HG03280 (cell line): Measurements from ENCODE around the gene HM13.
A peak's percentile ranks its signal among the peaks of the same experiment; 100 is the strongest.
"Not testable (repeated sequence)": the region's sequence is repeated elsewhere in the genome, so short reads cannot be mapped to it uniquely, and the experiment has no call there.

ENCODE experiments used
- ATAC-seq: cut with Tn5 transposase; IDR thresholded peaks from one replicate; pipeline ENCODE4 v1.9.1; 2021; ENCODE audit warnings: mild to moderate bottlenecking, moderate library complexity; ENCODE audit not compliant: unreplicated experiment

HM13 gene

GRCh38 chr20:31497838-31498540 lies 16.3 kb upstream of the HM13 start:
- no peak for ATAC-seq

DNA sequence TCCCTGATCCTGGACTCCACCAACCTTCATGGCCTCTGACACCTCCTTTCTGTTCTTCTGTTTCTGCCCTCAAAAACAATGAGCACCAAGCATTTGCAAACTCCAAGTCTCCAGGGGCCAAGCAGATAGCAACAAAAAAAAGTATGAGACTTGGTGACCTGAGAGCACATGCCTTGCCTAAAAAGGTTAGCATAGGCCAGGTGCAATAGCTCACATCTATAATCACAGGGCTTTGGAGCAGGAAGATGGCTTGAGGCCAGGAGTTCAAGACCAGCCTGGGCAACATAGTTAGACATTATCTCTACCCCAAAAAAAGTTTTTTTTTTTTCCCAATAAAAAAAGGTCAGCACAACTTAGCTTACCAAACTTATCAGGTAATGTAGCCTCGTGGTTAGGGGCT lies 13.7 kb upstream of the HM13 start:
- no peak for ATAC-seq

GRCh38 chr20:31502884-31503673 lies 11.2 kb upstream of the HM13 start:
- ATAC-seq, result peak; percentile 85

GRCh38 chr20:31505903-31506302 lies 8.3 kb upstream of the HM13 start:
- ATAC-seq, result no peak

GRCh38 chr20:31508517-31509244 lies 5.6 kb upstream of the HM13 start:
- no peak for ATAC-seq

- no peak for ATAC-seq
Observed at GRCh38 chr20:31515072-31515774, 981 bp downstream of the HM13 start.

GRCh38 chr20:31515775-31516107 lies 1.5 kb downstream of the HM13 start:
- ATAC-seq, result no peak

DNA sequence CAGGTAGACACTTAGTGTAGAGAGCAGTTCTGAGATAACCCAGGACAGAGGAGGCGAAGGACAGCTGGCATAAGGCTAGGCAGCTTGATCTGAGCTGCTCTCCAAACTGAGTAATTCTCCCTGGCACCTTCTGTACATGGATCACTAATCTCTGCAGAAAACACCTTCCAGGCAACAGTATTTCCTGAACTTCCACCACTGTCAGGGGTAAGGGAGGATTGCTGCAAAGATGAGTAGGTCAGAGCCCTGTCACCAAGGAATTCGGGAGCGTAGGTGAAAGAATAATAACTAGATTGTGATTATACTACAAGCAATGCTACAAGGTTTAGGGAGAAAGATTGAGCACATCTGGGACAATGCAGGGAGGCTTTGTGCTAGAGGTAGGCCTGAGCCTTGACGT lies 1.9 kb downstream of the HM13 start:
- no peak for ATAC-seq

DNA sequence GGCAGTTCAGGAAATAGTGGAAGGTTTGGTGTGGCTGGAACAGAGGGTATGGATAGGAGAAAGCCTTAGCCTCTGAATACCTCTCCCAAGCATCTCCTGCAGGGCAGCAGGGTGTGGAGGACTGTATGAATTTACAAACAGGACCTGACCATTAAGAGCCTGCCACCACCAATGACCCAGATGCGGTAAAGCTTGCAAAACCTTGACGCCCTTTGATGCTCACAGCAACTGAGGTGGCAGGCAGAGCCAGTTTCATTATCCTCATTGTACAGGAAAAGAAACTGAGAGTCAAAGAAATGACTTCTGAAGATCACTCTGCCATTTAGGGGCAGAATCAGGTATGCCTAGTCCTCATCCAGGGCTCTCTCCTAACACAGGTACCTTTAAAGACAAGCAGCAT lies 2.4 kb downstream of the HM13 start:
- ATAC-seq, result no peak

GRCh38 chr20:31517373-31517772 lies 3.1 kb downstream of the HM13 start:
- ATAC-seq, result no peak

DNA sequence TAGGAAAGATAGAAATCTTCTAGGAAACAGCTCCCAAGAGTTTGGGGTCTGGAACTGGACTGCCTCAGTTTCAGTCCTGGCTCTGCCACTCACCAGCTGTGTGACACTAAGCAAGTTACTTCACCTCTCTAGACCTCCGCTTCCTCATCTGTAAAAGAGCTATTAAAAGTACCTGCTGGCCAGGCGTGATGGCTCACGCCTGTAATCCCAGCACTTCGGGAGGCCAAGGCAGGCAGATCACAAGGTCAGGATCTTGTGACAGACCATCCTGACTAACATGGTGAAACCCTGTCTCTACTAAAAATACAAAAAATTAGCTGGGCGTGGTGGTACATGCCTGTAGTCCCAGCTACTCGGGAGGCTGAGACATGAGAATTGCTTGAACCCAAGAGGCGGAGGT lies 7.0 kb downstream of the HM13 start:
- not testable (repeated sequence) for ATAC-seq

DNA sequence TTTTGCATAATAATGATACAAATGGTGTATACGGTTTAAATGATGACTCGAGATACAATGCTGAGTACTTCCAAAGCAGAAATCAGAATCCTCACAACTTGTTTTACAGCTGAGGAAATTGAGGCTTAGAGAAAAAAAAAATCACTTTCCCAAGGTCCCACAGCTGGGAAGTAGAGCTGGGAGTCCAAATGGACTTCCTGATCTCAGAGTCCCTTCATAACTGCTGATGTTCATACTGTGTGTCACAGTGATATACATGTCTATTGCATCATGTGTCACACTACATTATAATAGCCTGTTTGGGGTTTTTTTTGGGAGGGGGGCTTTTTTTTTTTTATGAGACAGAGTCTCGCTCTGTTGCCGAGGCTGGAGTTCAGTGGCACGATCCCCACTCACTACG lies 8.5 kb downstream of the HM13 start:
- ATAC-seq, result no peak

GRCh38 chr20:31523361-31524283 lies 9.4 kb downstream of the HM13 start:
- ATAC-seq, result no peak

- ATAC-seq, result no peak
Observed at GRCh38 chr20:31527266-31527665, 13.0 kb downstream of the HM13 start.

DNA sequence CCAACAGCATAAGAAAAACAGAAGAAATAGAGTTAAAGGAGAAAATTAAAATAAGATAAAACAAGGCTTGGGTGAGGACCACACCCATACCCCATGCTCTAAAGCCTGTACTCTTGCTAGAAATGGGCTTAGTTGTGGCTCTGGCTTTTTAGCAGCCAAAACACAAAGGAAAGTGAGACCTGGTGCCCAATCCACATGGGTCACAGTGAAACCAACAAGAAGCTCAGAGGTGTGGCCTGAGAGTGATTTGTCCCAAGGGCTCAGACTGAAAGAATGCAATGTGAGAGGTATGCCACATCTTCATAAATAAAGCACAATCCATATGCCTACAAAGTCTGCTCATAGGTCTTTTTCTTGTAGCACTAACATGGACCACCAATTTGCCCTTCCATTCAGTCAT lies 21.1 kb downstream of the HM13 start:
- ATAC-seq, result no peak

GRCh38 chr20:31536575-31536974 lies 22.3 kb downstream of the HM13 start:
- no peak for ATAC-seq

DNA sequence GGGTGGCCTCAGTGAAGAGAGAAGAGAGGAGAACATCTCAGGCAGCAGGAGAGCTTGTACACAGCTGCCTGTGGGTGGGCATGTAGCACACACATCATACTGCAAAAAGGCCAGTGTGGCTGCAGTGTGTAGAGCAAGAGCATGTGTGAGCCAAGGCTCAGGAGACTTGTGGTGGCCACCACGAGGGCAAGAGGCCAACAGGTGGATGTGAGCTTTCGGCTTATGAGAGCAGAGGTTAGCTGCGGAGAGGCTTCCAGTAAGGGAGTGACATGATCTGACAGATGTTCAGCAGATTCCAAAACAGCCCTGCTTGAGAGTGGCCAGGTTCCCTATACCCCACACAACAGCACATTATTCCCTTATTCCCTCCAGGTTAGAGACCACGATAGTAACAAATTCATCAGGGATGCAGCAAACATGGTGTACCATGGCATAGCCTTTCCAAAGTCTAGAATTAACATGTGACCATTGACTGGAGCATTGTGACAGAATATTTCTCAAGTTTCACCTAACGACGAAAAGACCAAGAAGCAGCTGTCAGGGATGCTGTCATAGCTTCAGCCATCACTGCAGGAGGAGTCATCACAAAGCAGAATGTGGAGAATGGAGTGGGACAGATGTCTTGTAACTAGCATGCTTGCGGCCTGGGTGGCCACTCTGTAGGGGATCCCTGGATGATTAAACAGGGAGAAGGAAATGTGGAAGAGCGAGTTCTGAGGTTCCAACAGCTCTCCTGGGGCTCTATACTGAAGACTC lies 23.1 kb downstream of the HM13 start:
- ATAC-seq, result no peak

GRCh38 chr20:31537890-31538289 lies 23.6 kb downstream of the HM13 start:
- ATAC-seq, result no peak

DNA sequence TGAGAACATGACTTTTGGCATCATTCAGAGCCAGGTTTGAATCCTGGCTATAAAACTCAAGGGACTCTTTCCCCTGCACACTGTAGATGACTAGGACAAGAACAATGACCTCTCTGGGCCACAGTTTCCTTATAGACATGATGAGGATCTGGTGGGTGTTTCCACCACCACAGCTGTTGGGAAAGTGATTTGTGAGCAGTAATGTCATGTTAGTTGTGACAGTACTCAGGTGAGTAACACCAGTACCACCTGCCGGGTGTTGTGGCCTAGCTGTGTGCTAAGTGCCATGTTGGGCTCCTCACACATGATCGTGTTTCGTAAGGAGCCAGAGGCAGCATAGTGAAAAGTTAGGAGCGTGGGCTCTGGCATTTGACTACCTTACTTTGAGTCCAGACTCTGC lies 24.1 kb downstream of the HM13 start:
- ATAC-seq, result no peak

DNA sequence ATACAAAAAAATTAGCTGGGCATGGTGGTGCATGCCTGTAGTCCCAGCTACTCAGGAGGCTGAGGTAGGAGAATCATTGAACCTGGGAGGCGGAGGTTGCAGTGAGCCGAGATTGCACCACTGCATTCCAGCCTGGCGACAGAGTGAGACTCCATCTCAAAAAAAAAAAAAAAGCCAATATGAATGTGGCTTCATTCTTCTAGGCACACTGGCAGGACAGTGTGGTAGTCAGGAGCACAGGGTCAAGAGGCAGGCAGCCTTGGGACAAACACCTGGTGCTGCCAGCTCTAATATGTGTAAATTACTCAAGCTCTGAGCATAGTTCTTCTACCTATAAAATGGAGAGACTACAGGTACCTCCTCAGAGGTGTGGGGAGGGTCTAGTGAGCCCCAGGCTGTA lies 25.4 kb downstream of the HM13 start:
- not testable (repeated sequence) for ATAC-seq
